Activated CD4-positive, alpha-beta T cell treated with anti-CD3 and anti-CD28 coated beads for 24 hours (primary cell): Measurements from ENCODE around the gene CHST6.
"Not testable (repeated sequence)": the region's sequence is repeated elsewhere in the genome, so short reads cannot be mapped to it uniquely, and the experiment has no call there.

Source experiments
- DNase-seq, 2 donors: peaks; one replicate each; pipeline ENCODE4 v3.0.0-alpha.2; 2020; ENCODE audit warnings: low read depth in 2 of 2

CHST6 gene

DNA sequence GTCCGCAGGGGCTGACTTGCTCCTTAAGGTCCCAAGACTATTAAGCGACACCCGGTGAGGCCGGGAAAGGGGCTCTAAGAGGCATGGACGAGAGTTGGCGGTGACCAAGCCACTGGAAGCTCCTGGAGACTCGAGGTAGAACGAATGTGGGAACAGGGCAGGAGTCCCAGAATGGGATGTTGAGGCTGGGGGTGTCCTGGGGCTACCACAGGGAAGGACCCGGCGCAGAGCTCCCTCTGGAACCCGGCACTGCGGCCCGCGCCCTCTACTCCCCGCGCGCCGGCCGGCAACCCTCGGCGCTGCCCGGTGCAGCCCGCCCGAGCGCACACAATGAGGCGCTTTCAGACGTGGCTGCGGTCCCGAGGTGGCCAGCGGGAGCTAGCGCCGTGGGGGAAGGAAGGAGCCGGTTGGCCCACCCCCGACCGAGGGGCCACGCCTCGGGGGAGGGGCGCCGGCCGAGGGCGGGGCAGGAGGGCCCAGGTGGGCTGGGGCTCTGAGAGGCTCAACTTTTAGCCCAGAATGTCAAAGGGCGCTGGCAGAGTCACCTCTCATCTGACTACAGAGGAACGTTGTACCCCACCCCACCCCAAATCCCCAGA lies at the start of gene CHST6:
TSS of gene CHST6 (minus strand) at position 366 of the 599 bp plus-strand sequence. CDS start 15,613 bp downstream, outside the sequence.
- DNase-seq = no peak

GRCh38 chr16:75542462-75542861 lies 47.2 kb upstream of the CHST6 start:
- DNase-seq = not testable (repeated sequence)

GRCh38 chr16:75541236-75541635 lies 46.0 kb upstream of the CHST6 start:
- DNase-seq = no peak

DNA sequence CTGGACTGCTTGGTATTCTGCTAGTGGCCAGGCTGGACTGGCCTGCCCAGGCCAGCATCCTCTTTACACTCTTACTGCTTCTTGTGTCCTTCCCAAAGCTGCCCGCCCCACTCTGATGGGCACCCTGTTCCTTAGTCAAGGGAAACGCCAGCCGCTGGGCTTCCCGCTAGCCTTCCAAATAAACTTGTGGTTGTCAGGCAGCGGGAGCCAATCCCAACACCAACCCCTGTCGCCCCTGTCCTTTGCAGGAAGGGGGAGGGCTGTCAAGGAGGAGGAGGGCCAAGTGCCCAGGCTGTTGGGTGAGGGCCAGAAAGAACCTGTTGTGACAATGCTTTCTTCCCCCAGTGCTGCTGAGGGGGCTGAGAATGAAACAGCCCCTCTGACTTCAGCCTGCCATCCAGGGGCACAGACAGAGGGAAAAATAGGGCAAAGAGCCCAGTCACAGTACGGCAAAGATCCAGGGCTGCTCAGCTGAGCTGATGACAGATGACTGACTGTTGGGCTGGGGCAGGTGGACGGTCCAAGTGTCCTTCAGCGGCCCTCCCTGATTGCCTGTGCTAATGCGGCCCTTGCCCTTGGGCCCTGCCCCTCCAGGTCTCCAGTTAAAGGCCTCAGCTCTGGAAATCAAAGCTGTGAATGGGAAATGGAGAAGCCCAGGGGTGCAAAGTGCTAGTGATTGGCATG lies 43.8 kb upstream of the CHST6 start:
- not testable (repeated sequence) for DNase-seq

DNA sequence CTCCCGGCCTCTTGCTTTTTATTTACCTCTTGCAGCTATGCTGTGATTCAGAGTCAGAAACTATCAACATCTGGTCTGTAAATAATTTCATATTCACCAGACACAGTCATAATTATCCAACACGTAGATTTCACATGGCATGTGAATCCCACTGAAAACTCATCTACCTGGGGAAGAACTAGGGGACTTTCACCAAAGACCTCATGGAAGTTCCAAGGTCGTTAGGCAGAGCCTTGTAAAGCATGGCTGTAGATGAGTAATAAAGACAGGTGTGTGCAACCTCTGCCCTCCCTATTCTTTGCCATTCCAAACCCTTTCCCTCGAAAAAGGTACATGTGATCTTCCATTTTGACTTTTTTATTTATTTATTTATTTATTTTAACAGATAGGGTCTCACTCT lies 42.5 kb upstream of the CHST6 start:
- no peak for DNase-seq

GRCh38 chr16:75535901-75536300 lies 40.7 kb upstream of the CHST6 start, which contains the start of gene CHST5:
TSS of gene CHST5 (minus strand) at chr16:75536108. CDS start at chr16:75530384, 5,724 bp downstream.
- DNase-seq = no peak

DNA sequence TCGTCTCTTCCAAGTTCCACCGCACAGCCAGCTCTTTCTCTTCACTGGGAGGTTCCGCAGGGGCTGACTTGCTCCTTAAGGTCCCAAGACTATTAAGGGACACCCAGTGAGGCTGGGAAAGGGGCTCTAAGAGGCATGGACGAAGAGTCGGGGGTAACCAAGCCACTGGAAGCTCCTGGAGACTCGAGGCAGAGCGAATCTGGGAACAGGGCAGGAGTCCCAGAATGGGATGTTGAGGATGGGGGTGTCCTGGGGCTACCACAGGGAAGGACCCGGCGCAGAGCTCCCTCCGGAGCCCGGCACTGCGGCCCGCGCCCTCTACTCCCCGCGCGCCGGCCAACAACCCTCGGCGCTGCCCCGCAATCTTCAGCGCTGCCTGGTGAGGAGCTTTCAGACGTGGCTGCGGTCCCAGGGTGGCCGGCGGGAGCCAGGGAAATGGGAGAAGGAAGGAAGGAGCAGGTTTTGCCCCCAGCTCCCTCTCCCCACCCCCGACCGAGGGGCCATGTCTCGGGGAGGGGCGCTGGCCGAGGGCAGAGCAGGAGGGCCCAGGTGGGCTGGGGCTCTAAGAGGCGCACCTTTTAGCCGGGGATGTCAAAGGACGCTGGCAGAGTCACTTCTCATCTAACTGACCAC lies 40.1 kb upstream of the CHST6 start:
- no peak for DNase-seq

DNA sequence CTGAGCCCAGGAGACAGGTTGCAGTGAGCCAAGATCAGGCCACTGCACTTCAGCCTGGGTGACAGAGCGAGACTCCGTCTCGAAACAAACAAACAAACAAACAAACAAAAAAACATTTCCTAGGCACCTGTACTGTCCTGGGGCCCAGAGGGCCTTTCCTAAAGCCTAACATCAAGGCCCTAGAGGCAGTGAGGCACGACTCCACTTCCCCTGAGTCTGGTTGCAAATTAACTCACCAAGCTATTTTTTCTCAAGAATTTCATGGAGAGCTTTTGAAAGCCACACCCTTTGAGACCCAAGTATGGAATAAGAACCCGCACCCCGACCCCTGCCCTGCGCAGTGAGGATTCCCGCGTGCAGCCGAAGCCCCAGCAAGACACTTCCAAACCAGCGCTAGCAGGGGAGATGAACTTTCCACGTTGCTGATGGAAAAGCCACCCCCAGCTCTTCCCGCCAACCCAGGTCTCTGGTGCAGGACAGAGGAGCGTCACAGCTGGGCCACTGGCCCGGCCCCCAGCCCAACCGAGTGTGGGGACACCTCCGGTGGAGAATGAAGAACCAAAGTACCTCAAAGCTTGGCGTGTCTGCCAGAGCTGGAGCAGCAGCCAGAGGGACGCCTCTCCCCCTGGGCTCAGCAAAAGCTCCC lies 39.4 kb upstream of the CHST6 start:
- DNase-seq = no peak

- no peak for DNase-seq
Measured at GRCh38 chr16:75532791-75533190, 37.5 kb upstream of the CHST6 start.

- DNase-seq = no peak
Measured at GRCh38 chr16:75532142-75532765, 37.0 kb upstream of the CHST6 start.

DNA sequence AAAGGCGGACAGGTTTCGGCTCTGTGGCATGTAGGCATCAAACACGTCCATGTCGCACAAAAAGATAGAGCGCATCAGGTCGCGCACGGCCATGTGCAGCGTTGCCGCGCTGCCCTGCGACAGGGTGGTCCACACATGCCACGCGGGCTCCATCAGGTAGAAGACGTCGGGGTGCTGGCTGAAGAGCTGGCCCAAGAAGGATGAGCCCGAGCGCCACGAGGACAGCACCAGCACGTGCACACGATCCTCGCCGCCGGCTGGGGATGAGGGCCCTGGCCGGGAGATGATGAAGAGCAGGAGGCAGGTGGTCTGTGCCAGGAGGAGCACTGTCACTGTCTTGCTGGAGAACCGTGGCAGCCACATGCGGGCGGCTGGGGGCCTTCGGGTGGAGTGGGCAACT lies 34.7 kb upstream of the CHST6 start:
- DNase-seq = no peak

GRCh38 chr16:75529056-75529905 lies 34.0 kb upstream of the CHST6 start:
- no peak for DNase-seq

DNA sequence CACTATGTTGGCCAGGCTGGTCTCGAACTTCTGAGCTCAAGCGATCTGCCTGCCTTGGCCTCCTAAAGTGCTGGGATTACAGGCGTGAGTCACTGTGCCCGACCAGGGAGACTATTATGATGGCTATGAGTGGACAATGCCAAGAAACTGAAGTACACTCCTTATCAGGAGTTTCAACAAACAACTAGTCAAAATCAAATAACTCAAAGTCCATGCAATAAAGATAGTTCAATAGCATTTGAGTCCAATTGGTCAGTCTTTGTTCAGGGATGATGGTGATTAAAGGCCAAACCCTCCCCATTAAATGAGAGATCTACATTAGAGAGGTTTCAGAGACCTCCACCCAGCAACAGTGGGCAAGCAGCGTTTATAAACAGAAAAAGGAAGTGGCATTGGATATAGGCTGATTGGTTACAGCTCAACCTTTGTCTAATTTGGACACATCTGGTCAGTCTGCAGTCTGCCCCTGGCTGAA lies 32.6 kb upstream of the CHST6 start:
- DNase-seq = no peak

GRCh38 chr16:75526032-75526790 lies 31.0 kb upstream of the CHST6 start:
- no peak for DNase-seq

DNA sequence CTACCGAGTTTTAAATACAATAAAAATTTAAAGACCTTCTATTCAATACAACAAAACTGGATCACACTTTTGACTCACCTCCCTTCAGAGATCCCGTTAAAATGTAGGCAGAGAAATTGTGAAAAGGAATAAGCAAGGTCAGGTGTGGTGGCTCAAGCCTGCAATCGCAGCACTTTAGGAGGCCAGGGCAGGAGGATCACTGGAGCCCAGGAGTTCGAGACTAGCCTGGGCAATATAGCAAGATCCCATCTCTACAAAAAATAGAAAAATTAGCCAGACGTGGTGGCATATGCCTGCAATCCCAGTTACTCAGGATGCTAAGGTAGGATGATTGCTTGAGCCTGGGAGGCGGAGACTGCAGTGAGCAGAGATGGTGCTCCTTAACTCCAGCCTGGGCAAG lies 23.9 kb upstream of the CHST6 start:
- no peak for DNase-seq

- not testable (repeated sequence) for DNase-seq
Measured at GRCh38 chr16:75516189-75516966, 21.1 kb upstream of the CHST6 start.

DNA sequence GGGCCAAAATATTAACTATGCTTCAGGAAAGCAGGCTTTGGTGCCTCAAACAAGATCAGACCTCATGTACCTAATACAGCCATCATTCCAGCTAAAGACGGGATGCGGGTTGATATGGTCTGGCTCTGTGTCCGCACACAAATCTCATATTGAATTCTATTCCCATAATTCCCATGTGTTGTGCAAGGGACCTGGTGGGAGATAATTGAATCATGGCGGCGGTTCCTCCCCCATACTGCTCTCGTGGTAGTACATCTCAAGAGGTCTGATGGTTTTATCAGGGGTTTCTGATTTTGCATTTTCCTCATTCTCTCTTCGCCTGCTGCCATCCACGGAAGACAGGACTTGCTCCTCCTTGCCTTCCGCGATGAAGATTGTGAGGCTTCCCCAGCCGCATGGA lies 19.1 kb upstream of the CHST6 start:
- no peak for DNase-seq

GRCh38 chr16:75506574-75506973 lies 11.3 kb upstream of the CHST6 start:
- no peak for DNase-seq

DNA sequence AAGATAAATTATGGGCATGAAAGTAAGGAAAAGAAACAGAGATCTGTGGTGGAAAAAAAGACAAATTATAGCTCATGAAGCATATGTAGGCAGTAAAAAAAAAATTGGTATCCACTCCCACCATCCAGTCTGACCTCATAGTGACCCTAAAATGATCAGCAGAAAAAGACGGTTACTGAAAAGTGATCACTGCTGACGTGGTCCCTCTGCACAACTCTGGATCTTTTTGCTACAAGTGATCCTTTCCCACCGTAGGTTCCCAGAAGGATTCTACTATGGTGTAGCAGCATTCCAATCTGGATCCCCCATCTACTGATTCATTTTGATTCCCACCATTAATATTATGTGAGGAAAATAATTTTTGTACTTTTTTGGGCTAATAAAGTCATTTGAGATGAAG lies 10.9 kb upstream of the CHST6 start:
- no peak for DNase-seq
